Heart right ventricle (tissue), 16 donors: ENCODE measurements around the gene RPS18. TPM values are rescaled to one million over a fixed set of nuclear protein-coding genes. Genes with fewer than 3 reads are reported as not detected.

Experiments
- ATAC-seq, 8 donors: fragments of 200-7000 bp; cut with Tn5 transposase; one replicate each; pipeline ENCODE4 v1.9.1; 2020; ENCODE audit warnings: mild to moderate bottlenecking in 8 of 8, moderate library complexity in 8 of 8, moderate number of reproducible peaks in 1 of 8
- DNase-seq, 2 donors: peaks; one replicate each; pipeline ENCODE4 v3.0.0-alpha.2; 2020
- H3K27ac ChIP-seq, 10 donors: fragments of 200-600 bp; sonication (generic) in 2 of 10; one replicate each; pipeline versions ENCODE4 v1.5.0 to v1.8.0; 2020 to 2022; ENCODE audit warnings: mild to moderate bottlenecking in 3 of 10
- H3K27me3 ChIP-seq, 7 donors: fragments of 200-600 bp; one replicate each; pipeline ENCODE4 v1.8.0; 2021 to 2022; ENCODE audit warnings: mild to moderate bottlenecking in 2 of 7
- H3K36me3 ChIP-seq, 9 donors: fragments of 200-600 bp; sonication (generic) in 1 of 9; one replicate each; pipeline versions ENCODE4 v1.5.0 to v1.8.0; 2020 to 2022; ENCODE audit warnings: mild to moderate bottlenecking in 2 of 9
- H3K4me1 ChIP-seq, 9 donors: fragments of 200-600 bp; sonication (generic) in 1 of 9; one replicate each; pipeline versions ENCODE4 v1.5.0 to v1.8.0; 2020 to 2022; ENCODE audit warnings: mild to moderate bottlenecking in 4 of 9
- H3K4me3 ChIP-seq, 10 donors: fragments of 200-600 bp; sonication (generic) in 2 of 10; one replicate each; pipeline versions ENCODE4 v1.5.0 to v1.8.0; 2020 to 2022; ENCODE audit warnings: mild to moderate bottlenecking in 7 of 10, moderate library complexity in 2 of 10
- H3K9me3 ChIP-seq, 11 donors: fragments of 200-600 bp in 10 of 11; sonication (generic) in 2 of 11; one replicate each; pipeline versions ENCODE4 v1.5.0 to v1.8.0; 2013 to 2022; ENCODE audit warnings: mild to moderate bottlenecking in 2 of 11, control low read depth in 1 of 11, moderate library complexity in 1 of 11
- CTCF ChIP-seq, 9 donors: fragments of 200-600 bp; sonication (generic) in 2 of 9; IDR thresholded peaks; one replicate each; pipeline versions ENCODE4 v1.5.0 to v1.8.0; 2021 to 2022; ENCODE audit warnings: antibody characterized with exemption in 9 of 9, mild to moderate bottlenecking in 5 of 9, moderate library complexity in 1 of 9
- WGBS, 2 donors: extraction: QIAGEN DNeasy Blood & Tissue Kit; methylation state at CpG; one replicate each; pipeline ENCODE4 v1.1.7; 2013; ENCODE audit warnings: inconsistent platforms in 1 of 2; 5-methylcytosine and 5-hydroxymethylcytosine counted together
- intact Hi-C, 10 donors: fragments of 100-400 bp; cut with DNase I; formaldehyde crosslinking; loops; one replicate each; pipeline versions ENCODE4 v1.11.1 to v1.14.2; 2022
- polyA plus RNA-seq, 2 donors: library from polyadenylated mRNA; stranded (reverse); fragments of 200-250 nt; gene quantifications; one replicate each; pipeline ENCODE4 v1.2.3, GENCODE V29; 2013
- total RNA-seq, 10 donors: library from RNA; stranded (reverse); fragmentation: NEBNext Ultra II Directional in 3 of 10; extraction: Animal tissue kit (Norgen Biotek cat#: 25700) in 3 of 10; gene quantifications; one replicate each; pipeline versions ENCODE4 v1.2.1 to v1.2.4, GENCODE V29; 2021 to 2023
- donor health status: Arrhythmogenic right ventricular cardiomyopathy.
- donor health status: ischemic (EF 13 %, LVEDD 7.1; RV severe dilation, severe dysfunction).
- donor health status: healthy with polysubstance abuse.
- donor health status: DM: no; HTN: yes; CAD: no.
- donor health status: DM: no; HTN: no; CAD: no.
- donor health status: ischemic (EF 25% LVEDD 6.9; RV normal size, moderate dysfunction).
- donor health status: ischemic (EF 25% LVEDD 5.7; RV mildly dilated, moderate dysfunction).
- donor health status: healthy.
- donor health status: DM: yes; HTN: yes; CAD: no.
- donor health status: Ischemic cardiomyopathy.
- donor health status: ischemic (EF 35%, LVEDD 5.7; RV mildly dilated, moderate dysfunction).
- donor health status: nonischemic (EF 11% LVEDD 7.7; RV severe dilation, severe dysfunction).
- donor health status: DM: yes; HTN: yes; CAD: no.
- donor health status: PGD.
- donor health status: ischemic (EF 29% LVEDD 5.4; RV normal size, mild dysfunction).
- donor health status: nonischemic (EF 23%, LVEDD 6.1; RV moderate dilation, normal function).

RPS18 gene
- total and polyA plus RNA-seq, 12 donors, result 767 to 4,398 (median 902) TPM

GRCh38 chr6:33249732-33250630, 21.9 kb upstream of the RPS18 start:
- H3K27me3 ChIP-seq, result peaks cover 0 to 9% (median 0%) of the 10 kb centered on the region in 7 donors
- 12 to 16% methylated on average over 15 of the region's 15 CpGs for WGBS, 2 donors
- H3K9me3 ChIP-seq, result no peaks in the 10 kb centered on the region
- H3K4me3 ChIP-seq, result peak overlapping the region; percentile 22 to 76 (median 61)
- ATAC-seq (peak in 5 of 8 donors; percentile 0 to 21 (median 2)), DNase-seq (peak; percentile 17 to 27)
- peaks cover 7 to 33% (median 22%) of the 10 kb centered on the region in 9 donors for H3K4me1 ChIP-seq
- H3K36me3 ChIP-seq, result peaks cover 0 to 42% (median 8%) of the 10 kb centered on the region in 9 donors
- H3K27ac ChIP-seq, result peak overlapping the region; percentile 82 to 96 (median 92)
- no peak for TF ChIP-seq CTCF (IDR thresholded peaks at IDR 0.05)
- intact Hi-C loops, result loop anchor here (1.0 to 10.0 kb wide), 18 partner anchors 38 to 356 kb away; partner anchors contain the start of genes RXRB (in 3 of the 10), SLC39A7 (in 3 of the 10), HSD17B8 (in 2 of the 10) and HLA-DOA (in 1 of the 10)

GRCh38 chr6:33250731-33251130, 21.1 kb upstream of the RPS18 start:
- H3K4me1 ChIP-seq, result peaks cover 7 to 33% (median 22%) of the 10 kb centered on the region in 9 donors
- peak overlapping the region in 4 of 10 donors; percentile 90 to 96 (median 92) for H3K27ac ChIP-seq
- WGBS, 2 donors, result 92 to 99% methylated on average over 13 of the region's 13 CpGs
- no peak for DNase-seq
- peaks cover 0 to 50% (median 8%) of the 10 kb centered on the region in 9 donors for H3K36me3 ChIP-seq
- H3K9me3 ChIP-seq, result no peaks in the 10 kb centered on the region
- ATAC-seq, result no peak
- peaks cover 0 to 5% (median 0%) of the 10 kb centered on the region in 7 donors for H3K27me3 ChIP-seq
- intact Hi-C loops, result no loop called here
- no peak for TF ChIP-seq CTCF (IDR thresholded peaks at IDR 0.05)
- no peak overlapping the region for H3K4me3 ChIP-seq

GRCh38 chr6:33251395-33252012, 20.4 kb upstream of the RPS18 start:
- Histone ChIP-seq H3K4me1 (peaks cover 7 to 33% (median 22%) of the 10 kb centered on the region in 9 donors), H3K36me3 (peaks cover 0 to 56% (median 8%) of the 10 kb centered on the region in 9 donors), H3K4me3 (no peak overlapping the region), H3K27me3 (peaks cover 0 to 5% (median 0%) of the 10 kb centered on the region in 7 donors), H3K27ac (no peak overlapping the region), H3K9me3 (peaks cover 0 to 1% (median 0%) of the 10 kb centered on the region in 11 donors)
- intact Hi-C loops, result no loop called here
- ATAC-seq (no peak), DNase-seq (no peak)
- no peak for TF ChIP-seq CTCF (IDR thresholded peaks at IDR 0.05)
- 84 to 87% methylated on average over 6 of the region's 6 CpGs for WGBS, 2 donors

GRCh38 chr6:33252759-33253158, 19.1 kb upstream of the RPS18 start:
- H3K4me1 ChIP-seq, result peaks cover 7 to 31% (median 22%) of the 10 kb centered on the region in 9 donors
- no peak for DNase-seq
- H3K27me3 ChIP-seq, result no peaks in the 10 kb centered on the region
- H3K9me3 ChIP-seq, result peaks cover 0 to 7% (median 0%) of the 10 kb centered on the region in 11 donors
- ATAC-seq, result no peak
- no peak for TF ChIP-seq CTCF (IDR thresholded peaks at IDR 0.05)
- H3K27ac ChIP-seq, result no peak overlapping the region
- peaks cover 0 to 68% (median 8%) of the 10 kb centered on the region in 9 donors for H3K36me3 ChIP-seq
- no peak overlapping the region for H3K4me3 ChIP-seq
- intact Hi-C loops, result no loop called here
